Medulla oblongata (tissue), 1 donor: ENCODE measurements around the gene TECRL.

ENCODE experiments used
- DNase-seq: peaks from one replicate; pipeline ENCODE4 v3.0.0-alpha.2; 2015; ENCODE audit errors: extremely low spot score

The TECRL gene

DNA sequence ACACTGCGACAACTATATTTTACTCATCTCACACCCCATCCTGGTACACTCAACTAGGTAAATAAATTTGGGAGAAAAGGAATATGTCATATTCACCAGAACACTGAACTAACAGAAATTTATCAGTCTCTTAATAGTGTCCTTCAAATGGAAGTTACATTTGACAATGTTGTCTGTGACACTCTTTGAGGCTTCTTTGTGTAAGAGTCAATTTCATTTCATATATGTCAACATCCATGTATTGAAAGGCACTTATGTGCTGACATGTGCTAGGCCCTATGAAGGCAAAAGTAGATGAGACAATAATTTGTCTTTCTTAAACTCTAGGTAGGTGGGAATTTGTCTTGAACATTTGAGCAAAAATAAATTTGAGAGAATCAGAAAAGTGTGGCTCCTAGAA is 82.0 kb downstream of the TECRL start:
- no peak for DNase-seq

DNA sequence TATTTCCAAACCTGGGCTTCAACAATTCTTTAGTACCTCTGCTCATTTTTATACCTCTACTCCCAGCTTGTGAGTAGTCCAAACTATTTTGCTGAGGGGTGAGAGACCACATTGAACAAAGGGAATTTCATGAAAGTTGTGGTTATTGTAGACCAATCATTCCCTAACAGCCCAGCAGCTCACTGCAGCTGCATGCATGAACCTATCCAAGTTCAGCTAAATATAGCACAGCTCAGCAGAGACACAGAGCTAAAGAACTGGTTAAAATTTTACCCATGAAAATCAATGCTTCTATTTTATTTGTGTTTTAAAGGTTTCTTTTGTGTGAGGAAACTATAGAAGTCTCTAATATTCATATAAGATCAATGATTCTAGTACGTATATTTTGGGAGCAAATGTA is 82.7 kb downstream of the TECRL start:
- DNase-seq: no peak

DNA sequence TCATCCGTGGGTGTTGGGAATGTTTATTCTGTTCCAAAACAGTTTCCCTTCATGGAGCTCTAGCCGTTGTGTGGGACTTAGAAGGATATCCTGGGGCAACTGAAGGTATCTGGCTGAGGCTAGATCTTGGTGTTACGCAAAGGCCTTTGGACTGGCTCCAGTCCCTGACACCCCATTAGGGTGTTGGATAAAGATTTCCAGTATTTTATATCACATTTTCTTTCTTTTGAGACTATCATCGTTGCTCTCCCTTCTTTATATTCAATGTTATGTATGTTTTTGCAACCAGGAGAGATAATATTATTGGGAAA is 103.0 kb downstream of the TECRL start:
- DNase-seq: no peak

GRCh38 chr4:64305565-64306254 is 103.5 kb downstream of the TECRL start:
- no peak for DNase-seq

DNA sequence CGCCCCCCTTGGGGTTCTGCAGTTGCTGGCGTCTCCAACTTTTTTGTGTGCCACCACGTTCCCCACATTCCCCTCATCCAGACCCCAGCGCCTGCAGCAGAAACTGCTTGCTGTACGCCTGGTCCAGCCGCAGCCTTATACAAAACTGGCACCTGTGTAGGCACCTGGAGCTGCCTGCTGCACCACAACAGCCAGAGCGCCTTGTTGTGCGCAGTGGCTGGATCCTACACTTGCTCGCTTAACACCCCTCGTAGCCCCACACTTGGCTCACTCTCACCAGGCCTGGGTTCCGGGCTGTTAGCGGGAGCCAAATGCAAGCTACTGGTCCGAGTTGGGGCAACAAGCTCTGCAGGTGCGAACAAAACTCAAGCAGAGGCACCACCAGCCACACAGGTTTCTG is 136.8 kb downstream of the TECRL start:
- no peak for DNase-seq

GRCh38 chr4:64271601-64272081 is 137.6 kb downstream of the TECRL start:
- no peak for DNase-seq

- DNase-seq: no peak
Observed at GRCh38 chr4:64266669-64267068, 142.6 kb downstream of the TECRL start.

DNA sequence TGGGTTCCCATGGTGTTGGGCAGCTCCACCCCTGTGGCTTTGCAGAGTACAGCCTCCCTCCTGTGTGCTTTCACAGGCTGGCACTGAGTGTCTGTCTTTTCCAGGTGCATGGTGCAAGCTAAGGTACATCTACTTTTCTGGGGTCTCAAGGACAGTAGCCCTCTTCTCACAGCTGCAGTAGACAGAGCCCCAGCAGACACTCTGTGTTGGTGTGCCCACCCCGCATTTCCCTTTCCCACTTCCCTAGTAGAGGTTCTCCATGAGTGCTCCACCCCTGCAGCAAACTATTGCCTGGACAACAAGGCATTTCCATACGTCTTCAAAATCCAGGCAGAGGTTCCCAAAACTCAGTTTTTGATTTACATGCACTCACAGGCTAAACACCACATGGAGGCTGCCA is 143.0 kb downstream of the TECRL start:
- no peak for DNase-seq

- DNase-seq: no peak
Observed at GRCh38 chr4:64251781-64252180, 157.5 kb downstream of the TECRL start.

DNA sequence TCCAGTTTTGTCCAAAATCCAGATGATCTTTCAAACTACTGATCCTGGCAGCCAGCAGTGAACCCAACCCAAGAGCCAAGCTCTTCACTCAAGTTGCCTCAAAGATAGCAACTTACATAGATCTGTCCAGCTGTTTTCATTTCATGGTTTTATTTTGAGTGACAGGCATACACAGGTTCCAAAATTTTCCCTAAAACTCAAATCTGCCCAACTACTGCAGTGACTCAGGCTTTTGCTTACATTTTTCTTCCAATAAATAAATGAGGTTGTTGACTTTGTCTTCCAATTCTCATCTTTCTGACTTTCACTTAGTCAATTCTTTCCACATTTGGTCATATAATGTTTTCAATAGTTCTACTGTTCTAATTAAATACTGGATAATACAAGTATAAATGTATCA is 158.8 kb downstream of the TECRL start:
- no peak for DNase-seq

- no peak for DNase-seq
Observed at GRCh38 chr4:64250061-64250460, 159.2 kb downstream of the TECRL start.

GRCh38 chr4:64248186-64248585 is 161.1 kb downstream of the TECRL start:
- DNase-seq: no peak

DNA sequence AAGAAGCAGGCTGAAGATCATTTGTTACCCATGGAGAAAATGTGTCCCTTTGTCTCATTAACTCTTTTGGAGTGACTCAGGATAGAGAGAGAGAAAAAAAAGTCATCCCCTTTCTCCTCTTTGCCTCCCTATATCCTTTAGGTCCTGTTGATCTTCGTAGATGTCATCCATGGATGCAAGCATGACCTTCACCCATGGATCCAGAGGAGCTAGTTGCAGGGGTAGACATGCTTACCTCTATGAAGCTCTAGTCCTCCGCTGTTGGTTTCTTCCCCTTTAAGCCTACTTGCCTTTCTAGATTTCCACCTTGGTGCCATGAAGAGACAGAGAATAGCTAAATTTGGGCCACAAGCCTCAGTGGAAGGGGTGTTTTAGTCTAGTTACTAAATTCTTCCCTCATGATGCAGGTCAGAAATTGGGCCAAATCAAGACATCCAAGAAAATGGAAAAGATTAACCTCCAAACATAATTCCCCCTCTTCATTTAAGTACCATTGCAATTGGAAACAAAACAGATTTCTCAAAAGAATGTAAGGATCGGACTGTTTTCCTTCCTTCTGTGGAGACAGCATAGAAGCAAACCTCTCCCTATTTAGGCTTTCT is 178.4 kb downstream of the TECRL start:
- no peak for DNase-seq
